BJ (cell line): ENCODE data around the gene EXOC6B. TPM values are rescaled to one million over a fixed set of nuclear protein-coding genes. Genes with fewer than 3 reads are reported as not detected.

Experiments
- CTCF ChIA-PET: fragments of 350-600 bp; formaldehyde crosslinking; extraction: SDS; loops from one replicate; lab custom pipeline; 2021; ENCODE audit warnings: antibody characterized with exemption, inconsistent platforms; lab: Yijun Ruan, JAX
- POLR2A ChIA-PET: fragments of 300-600 bp; sonication (Branson Sonifier 250); formaldehyde crosslinking; extraction: SDS; loops from one replicate; lab custom pipeline; 2021; ENCODE audit warnings: antibody characterized with exemption; lab: Charles Lee
- DNase-seq: peaks from one replicate; pipeline ENCODE4 v3.0.0-alpha.2; 2011; ENCODE audit warnings: low read depth
- H3K27me3 ChIP-seq: 2 replicates; pipeline ENCODE4 v1.6.0; 2011; ENCODE audit warnings: low read length; ENCODE audit not compliant: control insufficient read depth, insufficient read depth
- H3K36me3 ChIP-seq: 2 replicates; pipeline ENCODE4 v1.5.1; 2011; ENCODE audit warnings: low read length; ENCODE audit not compliant: control insufficient read depth, insufficient read depth
- H3K4me3 ChIP-seq: 2 replicates; pipeline ENCODE4 v1.5.1; 2011; ENCODE audit warnings: low read depth, mild to moderate bottlenecking, control low read depth, low read length
- polyA plus RNA-seq: library from polyadenylated mRNA; depleted of rRNA; stranded (reverse); fragments of >200 nt; gene quantifications from 2 replicates; pipeline ENCODE4 v1.2.3, GENCODE V29; 2011
- TF ChIP-seq, protein P1 (sequence below): IDR thresholded peaks from 2 replicates; pipeline ENCODE4 v1.5.1; 2011; ENCODE audit warnings: low read depth, mild to moderate bottlenecking, control low read depth, inconsistent platforms, low read length, moderate library complexity; ENCODE audit not compliant: insufficient read depth

The EXOC6B gene
- polyA plus RNA-seq, 1 experiment, result 15.5 TPM

- TF ChIP-seq, protein P1, sequence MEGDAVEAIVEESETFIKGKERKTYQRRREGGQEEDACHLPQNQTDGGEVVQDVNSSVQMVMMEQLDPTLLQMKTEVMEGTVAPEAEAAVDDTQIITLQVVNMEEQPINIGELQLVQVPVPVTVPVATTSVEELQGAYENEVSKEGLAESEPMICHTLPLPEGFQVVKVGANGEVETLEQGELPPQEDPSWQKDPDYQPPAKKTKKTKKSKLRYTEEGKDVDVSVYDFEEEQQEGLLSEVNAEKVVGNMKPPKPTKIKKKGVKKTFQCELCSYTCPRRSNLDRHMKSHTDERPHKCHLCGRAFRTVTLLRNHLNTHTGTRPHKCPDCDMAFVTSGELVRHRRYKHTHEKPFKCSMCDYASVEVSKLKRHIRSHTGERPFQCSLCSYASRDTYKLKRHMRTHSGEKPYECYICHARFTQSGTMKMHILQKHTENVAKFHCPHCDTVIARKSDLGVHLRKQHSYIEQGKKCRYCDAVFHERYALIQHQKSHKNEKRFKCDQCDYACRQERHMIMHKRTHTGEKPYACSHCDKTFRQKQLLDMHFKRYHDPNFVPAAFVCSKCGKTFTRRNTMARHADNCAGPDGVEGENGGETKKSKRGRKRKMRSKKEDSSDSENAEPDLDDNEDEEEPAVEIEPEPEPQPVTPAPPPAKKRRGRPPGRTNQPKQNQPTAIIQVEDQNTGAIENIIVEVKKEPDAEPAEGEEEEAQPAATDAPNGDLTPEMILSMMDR, result no peak
- H3K36me3 ChIP-seq, result no peaks in the 10 kb centered on the region
- POLR2A ChIA-PET, result no interaction called here
- CTCF ChIA-PET, result interaction anchor here (1.2 kb wide), 1 partner anchor 12 kb away, joined by 5 read pairs; no protein-coding TSS in a partner anchor
- no peak overlapping the region for H3K4me3 ChIP-seq
- DNase-seq, result no peak
- H3K27me3 ChIP-seq, result no peaks in the 10 kb centered on the region
Observed at GRCh38 chr2:72734432-72734831, 91.4 kb downstream of the EXOC6B start.

- no peaks in the 10 kb centered on the region for H3K27me3 ChIP-seq
- DNase-seq, result no peak
- no peak overlapping the region for H3K4me3 ChIP-seq
- no peaks in the 10 kb centered on the region for H3K36me3 ChIP-seq
- ChIA-PET CTCF (interaction anchor here (0.7 kb wide), 2 partner anchors 20 to 110 kb away, joined by 4 read pairs; no protein-coding TSS in a partner anchor), POLR2A (no interaction called here)
- TF ChIP-seq, protein P1, result no peak
Observed at GRCh38 chr2:72731116-72731515, 94.7 kb downstream of the EXOC6B start.

GRCh38 chr2:72727356-72727755 lies 98.5 kb downstream of the EXOC6B start:
- TF ChIP-seq, protein P1, result no peak
- Histone ChIP-seq H3K4me3 (no peak overlapping the region), H3K27me3 (no peaks in the 10 kb centered on the region), H3K36me3 (no peaks in the 10 kb centered on the region)
- no peak for DNase-seq
- ChIA-PET CTCF (no interaction called here), POLR2A (no interaction called here)

DNA sequence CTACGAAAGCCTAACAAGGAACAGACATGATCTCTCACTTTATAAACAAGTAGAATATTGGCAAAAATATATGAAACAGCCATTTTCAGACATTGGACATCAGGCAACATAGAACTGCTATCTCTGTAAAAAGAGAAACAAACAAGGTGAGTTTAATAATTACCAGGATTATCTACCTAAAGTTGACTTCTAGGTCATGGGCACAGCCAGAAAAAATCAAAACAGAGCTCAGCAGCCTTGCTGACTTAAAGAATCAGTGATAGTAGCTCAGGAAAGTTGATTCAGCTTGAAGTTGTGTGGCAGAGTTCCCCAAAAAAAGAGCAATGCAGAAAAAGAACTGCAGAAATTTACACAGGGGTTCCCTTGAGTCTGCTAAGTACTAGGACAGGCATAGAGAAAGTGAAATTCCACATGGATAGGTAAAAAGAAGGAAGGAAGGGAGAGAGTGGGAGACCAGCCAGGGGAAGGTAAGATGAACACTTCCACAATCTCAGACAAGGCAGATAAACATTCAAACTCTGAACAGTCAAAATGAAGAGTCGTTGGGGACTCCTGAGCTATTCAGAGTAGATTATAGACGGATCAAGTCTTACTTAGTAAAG lies 102.0 kb downstream of the EXOC6B start:
- Histone ChIP-seq H3K27me3 (no peaks in the 10 kb centered on the region), H3K4me3 (no peak overlapping the region), H3K36me3 (no peaks in the 10 kb centered on the region)
- DNase-seq, result no peak
- POLR2A ChIA-PET, result no interaction called here
- CTCF ChIA-PET, result no interaction called here
- TF ChIP-seq, protein P1, result no peak

DNA sequence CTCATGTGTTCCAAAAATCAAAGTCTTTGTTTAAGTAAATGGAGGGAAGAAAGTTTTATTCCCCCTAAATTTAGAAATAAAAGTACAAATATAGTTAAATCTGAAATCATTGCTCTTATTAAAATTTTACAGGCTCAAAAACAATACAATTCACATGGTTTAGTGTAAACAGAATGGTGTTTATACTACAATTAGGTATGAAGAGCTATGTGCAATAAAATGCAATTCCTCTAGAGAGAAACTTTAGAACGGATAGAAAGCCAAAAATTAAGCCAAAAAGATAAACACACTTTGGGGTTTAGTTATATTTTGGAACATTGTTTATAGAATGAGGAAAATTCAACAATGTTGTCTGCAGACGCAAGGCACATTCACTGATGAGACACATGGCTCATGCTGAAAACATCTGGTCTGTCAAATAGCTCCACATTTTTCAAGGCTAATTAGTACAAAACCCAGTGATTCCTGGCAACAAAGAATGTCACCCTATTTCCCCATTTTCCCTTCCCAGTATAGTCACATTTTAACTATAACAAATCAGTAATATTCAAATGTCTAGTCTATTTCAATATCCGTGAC lies 103.3 kb downstream of the EXOC6B start:
- CTCF ChIA-PET, result no interaction called here
- Histone ChIP-seq H3K27me3 (no peaks in the 10 kb centered on the region), H3K36me3 (no peaks in the 10 kb centered on the region), H3K4me3 (no peak overlapping the region)
- DNase-seq, result peak; percentile 24
- POLR2A ChIA-PET, result interaction anchor here (0.6 to 0.7 kb wide), 2 partner anchors 137 to 147 kb away, joined by 3 read pairs; no protein-coding TSS in a partner anchor
- TF ChIP-seq, protein P1, result no peak
